OCI-LY7 (cell line): ENCODE data around the gene GSG1L. TPM values are rescaled to one million over a fixed set of nuclear protein-coding genes. Genes with fewer than 3 reads are reported as not detected.

Experiments used
- BruUV-seq: library from RNA; stranded (reverse); fragments of 400-500 nt; replicated peaks from 2 replicates; lab custom pipeline; 2021; lab: Mats Ljungman, UMichigan
- CTCF ChIA-PET: fragments of 300-600 bp; sonication (Branson Sonifier 250); formaldehyde crosslinking; loops from one replicate; lab custom pipeline; 2022; ENCODE audit warnings: antibody characterized with exemption; ENCODE audit not compliant: unreplicated experiment; lab: Charles Lee
- POLR2A ChIA-PET: fragments of 300-600 bp; sonication (Branson Sonifier 250); formaldehyde crosslinking; loops from one replicate; lab custom pipeline; 2022; ENCODE audit warnings: antibody characterized with exemption; lab: Charles Lee
- DNase-seq: peaks from one replicate; pipeline ENCODE4 v3.0.0-alpha.2; 2015; ENCODE audit warnings: low spot score
- H2AFZ ChIP-seq: fragments of 200-600 bp; sonication (generic), shearing (Covaris generic); 2 replicates; pipeline ENCODE4 v1.6.1; 2014; ENCODE audit warnings: mild to moderate bottlenecking, antibody characterized with exemption, low read length, moderate library complexity
- H3K27ac ChIP-seq: fragments of 200-600 bp; sonication (generic); 2 replicates; pipeline ENCODE4 v1.5.1; 2014; ENCODE audit warnings: mixed run types, low read depth, mild to moderate bottlenecking, moderate library complexity, low read length, inconsistent platforms; ENCODE audit not compliant: poor library complexity, severe bottlenecking
- H3K36me3 ChIP-seq: fragments of 200-600 bp; sonication (generic); 2 replicates; pipeline ENCODE4 v1.6.1; 2014; ENCODE audit warnings: mild to moderate bottlenecking, antibody characterized with exemption, low read length, moderate library complexity, mixed read lengths; ENCODE audit not compliant: insufficient read depth
- H3K4me1 ChIP-seq: fragments of 200-600 bp; sonication (generic); 2 replicates; pipeline ENCODE4 v1.5.1; 2014; ENCODE audit warnings: mild to moderate bottlenecking, low read length; ENCODE audit not compliant: insufficient read depth, poor library complexity, severe bottlenecking
- H3K4me2 ChIP-seq: fragments of 200-600 bp; sonication (generic); 2 replicates; pipeline ENCODE4 v1.6.1; 2014; ENCODE audit warnings: mild to moderate bottlenecking, low read length
- H3K4me3 ChIP-seq: fragments of 200-600 bp; sonication (generic); 2 replicates; pipeline ENCODE4 v1.5.1; 2014; ENCODE audit warnings: mild to moderate bottlenecking, low read depth, low read length; ENCODE audit not compliant: poor library complexity, severe bottlenecking
- H3K79me2 ChIP-seq: fragments of 200-600 bp; sonication (generic); 2 replicates; pipeline ENCODE4 v1.6.1; 2016; ENCODE audit warnings: low read depth, mild to moderate bottlenecking, low read length, moderate library complexity, mixed read lengths; ENCODE audit not compliant: insufficient read depth
- H3K9me2 ChIP-seq: fragments of 200-600 bp; sonication (generic); 2 replicates; pipeline ENCODE4 v1.6.1; 2016; ENCODE audit warnings: mild to moderate bottlenecking, low read length, mixed read lengths; ENCODE audit not compliant: insufficient read depth
- H3K9me3 ChIP-seq: fragments of 200-600 bp; sonication (generic); 2 replicates; pipeline ENCODE4 v1.6.1; 2014; ENCODE audit warnings: mild to moderate bottlenecking, mixed run types, low read length, mixed read lengths
- H4K20me1 ChIP-seq: fragments of 200-600 bp; sonication (generic); 2 replicates; pipeline ENCODE4 v1.6.1; 2014; ENCODE audit warnings: mild to moderate bottlenecking, antibody characterized with exemption, low read length, moderate library complexity, mixed read lengths; ENCODE audit not compliant: insufficient read depth
- CTCF ChIP-seq: fragments of 200-600 bp; sonication (generic); conservative IDR thresholded peaks from 2 replicates; pipeline ENCODE4 v1.5.1; 2014; ENCODE audit warnings: mild to moderate bottlenecking, antibody characterized with exemption, low read length, moderate library complexity, mixed read lengths
- EZH2phosphoT487 ChIP-seq: fragments of 200-600 bp; sonication (generic); IDR thresholded peaks from 2 replicates; pipeline ENCODE4 v1.6.1; 2018; ENCODE audit warnings: low read depth, borderline replicate concordance, mild to moderate bottlenecking, mixed run types, antibody characterized with exemption, low read length, moderate library complexity, mixed read lengths
- intact Hi-C: fragments of 100-400 bp; cut with micrococcal nuclease; formaldehyde crosslinking; loops from one replicate; pipeline ENCODE4 v1.10.0; 2022; ENCODE audit not compliant: unreplicated experiment
- total RNA-seq, 2 experiments: library from RNA; depleted of rRNA in 1 of 2; stranded (reverse); fragments of >200 nt in 1 of 2; shearing (Covaris generic) in 1 of 2; gene quantifications; 2 replicates each; pipeline ENCODE4 v1.2.3, GENCODE V29; 2014 to 2022

The GSG1L gene
- total RNA-seq, 2 experiments from 2014 or later, result not detected

GRCh38 chr16:28067604-28068379 is 4.3 kb upstream of the GSG1L start:
- BruUV-seq, result no TSS peak
- Histone ChIP-seq H3K4me2 (no peak overlapping the region), H3K4me3 (no peak overlapping the region), H3K9me3 (no peaks in the 10 kb centered on the region), H2AFZ (no peak overlapping the region), H3K9me2 (no peaks in the 10 kb centered on the region), H3K27ac (no peak overlapping the region), H3K4me1 (no peaks in the 10 kb centered on the region), H3K79me2 (no peaks in the 10 kb centered on the region), H4K20me1 (no peaks in the 10 kb centered on the region), H3K36me3 (no peaks in the 10 kb centered on the region)
- POLR2A ChIA-PET, result interaction anchor here (0.7 kb wide), 1 partner anchor 382 kb away, joined by 3 read pairs; no protein-coding TSS in a partner anchor
- no peak for TF ChIP-seq EZH2phosphoT487
- TF ChIP-seq CTCF, result no peak
- intact Hi-C loops, result no loop called here
- CTCF ChIA-PET, result no interaction called here
- DNase-seq, result no peak

- no peaks in the 10 kb centered on the region for H3K4me1 ChIP-seq
- no peak overlapping the region for H3K27ac ChIP-seq
- CTCF ChIA-PET, result no interaction called here
- H3K9me2 ChIP-seq, result no peaks in the 10 kb centered on the region
- no peak overlapping the region for H2AFZ ChIP-seq
- H4K20me1 ChIP-seq, result no peaks in the 10 kb centered on the region
- H3K4me3 ChIP-seq, result no peak overlapping the region
- H3K36me3 ChIP-seq, result no peaks in the 10 kb centered on the region
- DNase-seq, result no peak
- no TSS peak for BruUV-seq
- H3K4me2 ChIP-seq, result no peak overlapping the region
- intact Hi-C loops, result no loop called here
- TF ChIP-seq EZH2phosphoT487, result no peak
- TF ChIP-seq CTCF, result no peak
- no peaks in the 10 kb centered on the region for H3K9me3 ChIP-seq
- POLR2A ChIA-PET, result no interaction called here
- H3K79me2 ChIP-seq, result no peaks in the 10 kb centered on the region
Observed at GRCh38 chr16:28064706-28065249, 1.3 kb upstream of the GSG1L start.

DNA sequence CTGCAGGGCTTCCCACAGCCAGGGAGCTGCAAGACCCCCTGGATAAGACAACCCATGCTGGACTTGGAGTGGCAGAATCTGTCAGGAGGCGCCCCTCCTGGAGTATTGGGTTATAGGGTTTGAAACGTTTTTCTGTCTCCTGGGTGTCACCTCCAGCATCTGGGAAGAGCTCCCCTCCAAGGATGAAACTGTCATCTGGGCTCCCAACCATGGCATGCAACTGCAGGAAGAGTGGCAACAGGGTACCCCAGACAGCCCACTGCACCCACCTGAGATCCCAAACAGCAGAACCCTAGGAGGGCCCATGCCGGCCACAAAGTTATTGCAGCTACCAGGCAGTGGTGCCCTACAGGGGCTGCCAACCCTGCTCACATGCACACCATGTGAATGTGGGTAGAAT is 636 bp upstream of the GSG1L start:
- Histone ChIP-seq H3K27ac (no peak overlapping the region), H3K36me3 (no peaks in the 10 kb centered on the region), H2AFZ (no peak overlapping the region), H3K9me2 (no peaks in the 10 kb centered on the region), H3K4me2 (no peak overlapping the region), H3K4me3 (no peak overlapping the region), H3K4me1 (no peaks in the 10 kb centered on the region), H3K9me3 (no peaks in the 10 kb centered on the region), H3K79me2 (no peaks in the 10 kb centered on the region), H4K20me1 (no peaks in the 10 kb centered on the region)
- intact Hi-C loops, result no loop called here
- TF ChIP-seq CTCF (no peak), EZH2phosphoT487 (no peak)
- no TSS peak for BruUV-seq
- CTCF ChIA-PET, result no interaction called here
- DNase-seq, result no peak
- POLR2A ChIA-PET, result interaction anchor here (0.6 kb wide), 1 partner anchor 85 kb away, joined by 6 read pairs; no protein-coding TSS in a partner anchor
